Neural crest cell (in vitro differentiated cells): ENCODE data around the gene CNGA3. TPM values are rescaled to one million over a fixed set of nuclear protein-coding genes. Genes with fewer than 3 reads are reported as not detected.

Experiments
- DNase-seq: peaks from one replicate; pipeline ENCODE4 v3.0.0; 2021; ENCODE audit warnings: low read depth, mixed read lengths, low spot score
- H3K27ac Mint-ChIP-seq: one replicate; pipeline ENCODE4 v1.8.0; 2021; ENCODE audit warnings: mild to moderate bottlenecking, mixed read lengths; ENCODE audit not compliant: unreplicated experiment
- H3K27me3 Mint-ChIP-seq: 2 replicates; pipeline ENCODE4 v1.8.0; 2021; ENCODE audit warnings: low read depth, mild to moderate bottlenecking, mixed read lengths
- H3K36me3 Mint-ChIP-seq: 2 replicates; pipeline ENCODE4 v1.8.0; 2021; ENCODE audit warnings: low read depth, mild to moderate bottlenecking, mixed read lengths
- H3K4me1 Mint-ChIP-seq: 2 replicates; pipeline ENCODE4 v1.8.0; 2021; ENCODE audit warnings: mixed read lengths
- H3K4me3 Mint-ChIP-seq: one replicate; pipeline ENCODE4 v1.8.0; 2021; ENCODE audit warnings: mild to moderate bottlenecking, mixed read lengths
- H3K9me3 Mint-ChIP-seq: 2 replicates; pipeline ENCODE4 v1.8.0; 2021; ENCODE audit warnings: mixed read lengths
- CTCF ChIP-seq: fragments of 200-600 bp; sonication (generic); conservative IDR thresholded peaks from 2 replicates; pipeline ENCODE4 v1.5.0; 2021; ENCODE audit warnings: antibody characterized with exemption, mild to moderate bottlenecking
- total RNA-seq: library from RNA; stranded (reverse); gene quantifications from 2 replicates; pipeline ENCODE4 v1.2.1, GENCODE V29; 2021

Gene CNGA3
- total RNA-seq, 1 donor from 2014 or later: 0.72 TPM

- Mint-ChIP-seq H3K4me3 (no peak overlapping the region), H3K27ac (no peak overlapping the region), H3K36me3 (no peaks in the 10 kb centered on the region), H3K4me1 (no peaks in the 10 kb centered on the region), H3K9me3 (peaks cover 2% of the 10 kb centered on the region), H3K27me3 (peaks cover 23% of the 10 kb centered on the region)
- no peak for TF ChIP-seq CTCF
- DNase-seq: no peak
These were observed 10.5 kb downstream of the CNGA3 start for GRCh38 chr2:98356729-98357128.

- Mint-ChIP-seq H3K9me3 (peaks cover 2% of the 10 kb centered on the region), H3K27ac (no peak overlapping the region), H3K4me3 (no peak overlapping the region), H3K27me3 (peaks cover 15% of the 10 kb centered on the region), H3K4me1 (no peaks in the 10 kb centered on the region), H3K36me3 (no peaks in the 10 kb centered on the region)
- DNase-seq: no peak
- TF ChIP-seq CTCF: no peak
These were observed 11.6 kb downstream of the CNGA3 start for GRCh38 chr2:98357849-98358248.

DNA sequence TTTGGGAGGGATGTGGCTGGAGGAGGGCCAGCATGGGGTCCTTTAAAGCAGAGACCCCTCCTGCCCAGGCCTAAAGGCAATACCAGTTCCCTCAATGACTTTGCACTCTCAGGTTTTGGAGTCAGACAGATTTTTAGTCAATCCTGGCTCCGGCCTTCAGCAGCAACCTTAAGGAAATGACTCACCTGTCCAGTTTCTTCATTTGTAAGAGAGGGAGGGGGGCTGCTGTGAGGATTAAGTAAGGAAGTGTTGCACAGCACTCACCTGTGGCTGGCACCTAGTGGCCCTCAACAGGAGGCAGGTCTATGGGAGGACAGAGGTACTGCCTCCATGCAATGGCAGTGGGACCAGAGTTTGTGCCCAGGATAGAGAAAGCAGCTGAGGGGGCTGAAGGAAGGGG lies 13.7 kb downstream of the CNGA3 start:
- no peak overlapping the region for H3K27ac Mint-ChIP-seq
- TF ChIP-seq CTCF: no peak
- peaks cover 5% of the 10 kb centered on the region for H3K9me3 Mint-ChIP-seq
- no peak overlapping the region for H3K4me3 Mint-ChIP-seq
- peaks cover 10% of the 10 kb centered on the region for H3K27me3 Mint-ChIP-seq
- no peaks in the 10 kb centered on the region for H3K36me3 Mint-ChIP-seq
- no peaks in the 10 kb centered on the region for H3K4me1 Mint-ChIP-seq
- no peak for DNase-seq

DNA sequence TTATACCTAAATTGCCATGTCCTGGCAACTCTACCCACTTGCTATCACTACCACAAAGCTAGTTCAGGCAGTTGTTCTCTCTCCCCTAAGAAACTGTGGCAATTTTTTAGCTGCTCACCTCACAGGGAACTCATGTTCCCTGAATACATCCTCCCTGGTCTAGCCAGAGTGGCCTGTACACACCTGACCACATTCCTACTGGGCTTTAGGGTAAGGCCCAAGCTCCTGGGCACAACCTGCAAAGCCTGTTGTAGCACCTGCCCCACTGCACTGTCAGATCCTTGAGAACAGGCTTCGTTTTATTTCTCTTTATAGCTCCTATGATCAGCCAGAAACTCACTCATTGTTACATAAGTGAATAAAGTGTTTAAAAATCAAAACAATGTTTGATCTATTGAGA lies 21.5 kb downstream of the CNGA3 start:
- no peak for TF ChIP-seq CTCF
- H3K9me3 Mint-ChIP-seq: peaks cover 12% of the 10 kb centered on the region
- peaks cover 5% of the 10 kb centered on the region for H3K27me3 Mint-ChIP-seq
- DNase-seq: no peak
- H3K4me3 Mint-ChIP-seq: no peak overlapping the region
- no peak overlapping the region for H3K27ac Mint-ChIP-seq
- peaks cover 2% of the 10 kb centered on the region for H3K36me3 Mint-ChIP-seq
- H3K4me1 Mint-ChIP-seq: no peaks in the 10 kb centered on the region

DNA sequence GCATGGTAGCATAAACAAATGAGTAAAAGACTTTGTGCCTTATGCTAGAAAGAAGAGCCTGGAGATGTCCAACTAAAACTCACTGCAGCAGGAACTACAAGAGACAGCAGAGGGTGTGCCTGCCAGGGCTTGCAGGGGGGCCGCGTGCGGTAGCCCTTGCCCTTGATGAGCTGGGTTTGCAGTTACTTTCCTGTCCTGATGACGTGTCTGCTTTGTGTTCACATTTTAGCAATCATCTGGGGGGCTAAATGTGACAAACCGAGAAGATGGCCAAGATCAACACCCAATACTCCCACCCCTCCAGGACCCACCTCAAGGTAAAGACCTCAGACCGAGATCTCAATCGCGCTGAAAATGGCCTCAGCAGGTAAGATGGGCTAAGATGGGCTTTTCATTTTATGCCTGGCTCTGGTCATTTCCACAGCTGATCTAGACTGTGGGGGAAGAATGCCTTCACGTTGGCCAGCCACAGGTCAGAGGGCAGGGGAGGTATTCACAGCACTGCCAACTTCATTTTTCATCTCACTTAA lies 23.5 kb downstream of the CNGA3 start:
- Mint-ChIP-seq H3K4me1 (peaks cover 8% of the 10 kb centered on the region), H3K27me3 (peaks cover 2% of the 10 kb centered on the region), H3K36me3 (peaks cover 2% of the 10 kb centered on the region), H3K9me3 (peaks cover 7% of the 10 kb centered on the region), H3K4me3 (no peak overlapping the region), H3K27ac (no peak overlapping the region)
- no peak for DNase-seq
- no peak for TF ChIP-seq CTCF
